Vagina (tissue), 2 donors: Measurements from ENCODE around the gene TES. TPM values are rescaled to one million over a fixed set of nuclear protein-coding genes. Genes with fewer than 3 reads are reported as not detected.

Experiments used
- DNase-seq, 2 donors: peaks; one replicate each; pipeline ENCODE4 v3.0.0-alpha.2; 2017; ENCODE audit errors: extremely low spot score in 2 of 2
- H3K27ac ChIP-seq: fragments of 200-600 bp; sonication (generic); one replicate; pipeline ENCODE4 v1.5.1; 2019
- H3K27me3 ChIP-seq: fragments of 200-600 bp; sonication (generic); one replicate; pipeline ENCODE4 v1.5.1; 2019
- H3K36me3 ChIP-seq, 2 donors: fragments of 200-600 bp; sonication (generic); one replicate each; pipeline ENCODE4 v1.5.1; 2017 to 2019
- H3K4me1 ChIP-seq: fragments of 200-600 bp; sonication (generic); one replicate; pipeline ENCODE4 v1.5.1; 2019
- H3K4me3 ChIP-seq, 2 donors: fragments of 200-600 bp; sonication (generic); 1 replicate in 1 of 2; 2 replicates in 1 of 2; pipeline ENCODE4 v1.5.1; 2016 to 2019
- H3K9me3 ChIP-seq: fragments of 200-600 bp; sonication (generic); one replicate; pipeline ENCODE4 v1.5.1; 2019
- CTCF ChIP-seq, 3 experiments: fragments of 450-650 bp in 2 of 3; fragments of 200-600 bp in 1 of 3; sonication (generic) in 1 of 3; IDR thresholded peaks; one replicate each; pipeline ENCODE4 v1.5.1; 2017 to 2019; ENCODE audit warnings: antibody characterized with exemption in 3 of 3, mild to moderate bottlenecking in 2 of 3, moderate library complexity in 2 of 3
- POLR2A ChIP-seq, 2 donors: fragments of 450-650 bp; IDR thresholded peaks; one replicate each; pipeline ENCODE4 v1.6.1; 2017; ENCODE audit warnings: antibody characterized with exemption in 2 of 2, mild to moderate bottlenecking in 2 of 2, moderate library complexity in 2 of 2
- POLR2AphosphoS5 ChIP-seq, 2 donors: sonication (generic); formaldehyde crosslinking; IDR thresholded peaks; one replicate each; pipeline ENCODE4 v1.9.0; 2017; ENCODE audit warnings: antibody characterized with exemption in 2 of 2, mild to moderate bottlenecking in 2 of 2, low read depth in 1 of 2; ENCODE audit not compliant: insufficient read depth in 1 of 2
- intact Hi-C: fragments of 100-400 bp; cut with DNase I; formaldehyde crosslinking; loops from one replicate; pipeline ENCODE4 v1.15.1; 2023
- total RNA-seq: library from RNA; depleted of rRNA; stranded (reverse); fragments of >200 nt; gene quantifications from one replicate; pipeline ENCODE4 v1.2.3, GENCODE V29; 2016

TES gene
- total RNA-seq, 1 donor from 2014 or later, result 87.7 TPM

GRCh38 chr7:116246357-116246756 is 36.0 kb downstream of the TES start:
- H3K27me3 ChIP-seq, result no peaks in the 10 kb centered on the region
- no peak overlapping the region for H3K4me3 ChIP-seq
- DNase-seq, result no peak
- no peaks in the 10 kb centered on the region for H3K9me3 ChIP-seq
- H3K27ac ChIP-seq, result no peak overlapping the region
- H3K4me1 ChIP-seq, result no peaks in the 10 kb centered on the region
- TF ChIP-seq POLR2A (IDR thresholded peaks at IDR 0.05) (no peak), POLR2AphosphoS5 (IDR thresholded peaks at IDR 0.05; ENCODE audit: insufficient read depth in 1 of 2, low read depth in 1 of 2) (no peak), CTCF (IDR thresholded peaks at IDR 0.05) (no peak)
- peaks cover 0 to 13% of the 10 kb centered on the region in 2 donors for H3K36me3 ChIP-seq
- intact Hi-C loops, result no loop called here

- H3K4me3 ChIP-seq, result no peak overlapping the region
- TF ChIP-seq POLR2A (IDR thresholded peaks at IDR 0.05), result no peak
- TF ChIP-seq CTCF (IDR thresholded peaks at IDR 0.05), result peak in 1 of 3 experiments; percentile 28
- H3K36me3 ChIP-seq, result peaks cover 0 to 17% of the 10 kb centered on the region in 2 donors
- H3K27ac ChIP-seq, result no peak overlapping the region
- no peaks in the 10 kb centered on the region for H3K27me3 ChIP-seq
- no peak for DNase-seq
- intact Hi-C loops, result loop anchor here (10.0 kb wide), 2 partner anchors 565 to 1005 kb away; no protein-coding TSS in a partner anchor
- no peaks in the 10 kb centered on the region for H3K4me1 ChIP-seq
- H3K9me3 ChIP-seq, result no peaks in the 10 kb centered on the region
Observed at GRCh38 chr7:116249969-116250553, 39.7 kb downstream of the TES start.

- DNase-seq, result no peak
- Histone ChIP-seq H3K36me3 (peaks cover 0 to 17% of the 10 kb centered on the region in 2 donors), H3K9me3 (no peaks in the 10 kb centered on the region), H3K27ac (no peak overlapping the region), H3K4me3 (no peak overlapping the region), H3K27me3 (no peaks in the 10 kb centered on the region), H3K4me1 (no peaks in the 10 kb centered on the region)
- TF ChIP-seq POLR2A (IDR thresholded peaks at IDR 0.05), result no peak
- TF ChIP-seq POLR2AphosphoS5 (IDR thresholded peaks at IDR 0.05; ENCODE audit: insufficient read depth in 1 of 2, low read depth in 1 of 2), result no peak
- no peak for TF ChIP-seq CTCF (IDR thresholded peaks at IDR 0.05)
- intact Hi-C loops, result loop anchor here (10.0 kb wide), 2 partner anchors 563 to 1007 kb away; no protein-coding TSS in a partner anchor
Observed at GRCh38 chr7:116251675-116252074, 41.3 kb downstream of the TES start.

- intact Hi-C loops, result loop anchor here (10.0 kb wide), 2 partner anchors 563 to 1007 kb away; no protein-coding TSS in a partner anchor
- H3K27me3 ChIP-seq, result no peaks in the 10 kb centered on the region
- H3K9me3 ChIP-seq, result no peaks in the 10 kb centered on the region
- H3K27ac ChIP-seq, result no peak overlapping the region
- peaks cover 0 to 17% of the 10 kb centered on the region in 2 donors for H3K36me3 ChIP-seq
- H3K4me3 ChIP-seq, result no peak overlapping the region
- H3K4me1 ChIP-seq, result no peaks in the 10 kb centered on the region
- TF ChIP-seq CTCF (IDR thresholded peaks at IDR 0.05) (no peak), POLR2AphosphoS5 (IDR thresholded peaks at IDR 0.05; ENCODE audit: insufficient read depth in 1 of 2, low read depth in 1 of 2) (no peak), POLR2A (IDR thresholded peaks at IDR 0.05) (no peak)
- no peak for DNase-seq
Observed at GRCh38 chr7:116252249-116252648, 41.9 kb downstream of the TES start.

GRCh38 chr7:116257156-116257555 is 46.8 kb downstream of the TES start:
- no peak overlapping the region for H3K4me3 ChIP-seq
- DNase-seq, result no peak
- H3K27ac ChIP-seq, result no peak overlapping the region
- peaks cover 0 to 4% of the 10 kb centered on the region in 2 donors for H3K36me3 ChIP-seq
- H3K27me3 ChIP-seq, result no peaks in the 10 kb centered on the region
- no peaks in the 10 kb centered on the region for H3K9me3 ChIP-seq
- H3K4me1 ChIP-seq, result peaks cover 5% of the 10 kb centered on the region
- TF ChIP-seq CTCF (IDR thresholded peaks at IDR 0.05) (no peak), POLR2AphosphoS5 (IDR thresholded peaks at IDR 0.05; ENCODE audit: insufficient read depth in 1 of 2, low read depth in 1 of 2) (no peak), POLR2A (IDR thresholded peaks at IDR 0.05) (no peak)
- intact Hi-C loops, result loop anchor here (10.0 kb wide), 2 partner anchors 558 to 1012 kb away; no protein-coding TSS in a partner anchor
